HepG2 (cell line): ENCODE measurements around the gene DUSP5. TPM values are rescaled to one million over a fixed set of nuclear protein-coding genes. Genes with fewer than 3 reads are reported as not detected.

Source experiments
- ATAC-seq: fragments of 200-7000 bp; cut with Tn5 transposase; 3 replicates; pipeline ENCODE4 v1.9.1; 2020; ENCODE audit warnings: mild to moderate bottlenecking, moderate library complexity
- BruUV-seq: library from RNA; stranded (reverse); fragments of 400-500 nt; replicated peaks from 2 replicates; lab custom pipeline; 2021; lab: Mats Ljungman, UMichigan
- CTCF ChIA-PET: fragments of 300-600 bp; formaldehyde crosslinking; extraction: SDS; loops from one replicate; lab custom pipeline; 2021; ENCODE audit warnings: low total read pairs, inconsistent platforms, low intra/inter-chr PET ratio; lab: Yijun Ruan, JAX
- POLR2A ChIA-PET: fragments of 350-600 bp; sonication (Branson Sonifier 250); formaldehyde crosslinking; loops from one replicate; lab custom pipeline; 2020; ENCODE audit warnings: antibody characterized with exemption, inconsistent platforms; lab: Yijun Ruan, JAX
- DNase-seq: peaks from one replicate; pipeline ENCODE4 v3.0.0-alpha.2; 2015; ENCODE audit warnings: low spot score
- FAIRE-seq: peaks from 3 replicates; lab custom pipeline; 2011; peaks lifted over from hg19 to GRCh38; lab: Jason Lieb, UNC
- H2AFZ ChIP-seq: one replicate; pipeline ENCODE4 v1.6.1; 2011; ENCODE audit warnings: low read length, inconsistent platforms
- H3K27ac ChIP-seq: fragments of 300-600 bp; 3 replicates; pipeline ENCODE4 v1.8.0; 2011; ENCODE audit warnings: mixed run types, mild to moderate bottlenecking, mixed read lengths, low read length, inconsistent platforms; ENCODE audit not compliant: insufficient read depth; ENCODE audit errors: extremely low read length
- H3K27me3 ChIP-seq, 2 experiments: fragments of 200-600 bp in 1 of 2; 2 replicates in 1 of 2; 3 replicates in 1 of 2; pipeline versions ENCODE4 v1.6.0 to v1.8.0; 2011; ENCODE audit warnings: low read length in 2 of 2, mild to moderate bottlenecking in 2 of 2, moderate library complexity in 2 of 2, inconsistent platforms in 1 of 2; ENCODE audit not compliant: insufficient read depth in 2 of 2, control insufficient read depth in 1 of 2
- H3K36me3 ChIP-seq, 2 experiments: fragments of 200-600 bp in 1 of 2; replicated peaks in 1 of 2; 2 replicates in 1 of 2; 3 replicates in 1 of 2; pipeline versions ENCODE4 v1.5.1 to v1.8.0; 2011; ENCODE audit warnings: low read length in 2 of 2, inconsistent platforms in 1 of 2; ENCODE audit not compliant: insufficient read depth in 2 of 2, control insufficient read depth in 1 of 2
- H3K4me1 ChIP-seq: 2 replicates; pipeline ENCODE4 v1.5.1; 2012; ENCODE audit warnings: low read length, inconsistent platforms; ENCODE audit not compliant: insufficient read depth
- H3K4me2 ChIP-seq: 2 replicates; pipeline ENCODE4 v1.6.0; 2011; ENCODE audit warnings: low read depth, low read length, inconsistent platforms
- H3K4me3 ChIP-seq, 3 experiments: fragments of 200-600 bp in 1 of 3; sonication (generic), shearing (Covaris generic) in 1 of 3; replicated peaks in 1 of 3; 2 replicates each; pipeline ENCODE4 v1.5.1; 2011 to 2016; ENCODE audit warnings: low read length in 3 of 3, inconsistent platforms in 2 of 3, low read depth in 2 of 3, mild to moderate bottlenecking in 2 of 3, control low read depth in 1 of 3, mixed read lengths in 1 of 3; ENCODE audit not compliant: insufficient read depth in 1 of 3
- H3K79me2 ChIP-seq: one replicate; pipeline ENCODE4 v1.6.1; 2011; ENCODE audit warnings: low read length, inconsistent platforms; ENCODE audit not compliant: insufficient read depth
- H3K9ac ChIP-seq: 2 replicates; pipeline ENCODE4 v1.6.0; 2011; ENCODE audit warnings: mild to moderate bottlenecking, low read depth, low read length, inconsistent platforms; ENCODE audit not compliant: insufficient read depth
- H3K9me3 ChIP-seq: 2 replicates; pipeline ENCODE4 v1.5.1; 2012; ENCODE audit warnings: mild to moderate bottlenecking, low read length
- H4K20me1 ChIP-seq: 2 replicates; pipeline ENCODE4 v1.6.0; 2011; ENCODE audit warnings: inconsistent platforms, mild to moderate bottlenecking, low read length, moderate library complexity; ENCODE audit not compliant: insufficient read depth
- ELF3 ChIP-seq: IDR thresholded peaks from 2 replicates; pipeline ENCODE4 v1.6.1; 2016; ENCODE audit warnings: missing genetic modification reagents, missing compliant biosample characterization
- ETV5 ChIP-seq: IDR thresholded peaks from 2 replicates; pipeline ENCODE4 v1.6.1; 2018; ENCODE audit warnings: missing biosample characterization, missing genetic modification reagents, inconsistent platforms, borderline replicate concordance
- FOSL2 ChIP-seq: sonication (generic); formaldehyde crosslinking; IDR thresholded peaks from 2 replicates; pipeline ENCODE4 v1.4.0; 2020; ENCODE audit warnings: missing genetic modification reagents
- HNRNPH1 ChIP-seq: fragments of 200-400 bp; formaldehyde crosslinking; optimal IDR thresholded peaks from 2 replicates; pipeline ENCODE3; 2017; ENCODE audit warnings: mild to moderate bottlenecking, low read depth, low read length
- MIER3 ChIP-seq: IDR thresholded peaks from 2 replicates; pipeline ENCODE4 v1.6.1; 2016; ENCODE audit warnings: missing compliant biosample characterization, borderline replicate concordance
- RAD21 ChIP-seq: fragments of 450-650 bp; formaldehyde crosslinking; IDR thresholded peaks from 2 replicates; pipeline ENCODE4 v1.5.0; 2020; ENCODE audit warnings: mild to moderate bottlenecking
- RARA ChIP-seq: IDR thresholded peaks from 2 replicates; pipeline ENCODE4 v1.6.1; 2016; ENCODE audit warnings: missing genetic modification reagents, missing compliant biosample characterization
- SALL1 ChIP-seq: sonication (generic); formaldehyde crosslinking; IDR thresholded peaks from 2 replicates; pipeline ENCODE4 v1.8.0; 2022; ENCODE audit warnings: mild to moderate bottlenecking, missing genetic modification reagents
- ZMYM3 ChIP-seq: sonication (generic); formaldehyde crosslinking; IDR thresholded peaks from 2 replicates; pipeline ENCODE4 v1.5.1; 2020; ENCODE audit warnings: mild to moderate bottlenecking, missing genetic modification reagents
- ZNF605 ChIP-seq: sonication (generic); formaldehyde crosslinking; IDR thresholded peaks from 2 replicates; pipeline ENCODE4 v1.8.0; 2022; ENCODE audit warnings: mild to moderate bottlenecking, missing genetic modification reagents
- ZNF687 ChIP-seq: sonication (generic); formaldehyde crosslinking; IDR thresholded peaks from 2 replicates; pipeline ENCODE4 v1.5.1; 2020; ENCODE audit warnings: mild to moderate bottlenecking, missing genetic modification reagents, moderate library complexity
- WGBS: methylation state at CpG from one replicate; pipeline ENCODE4 v1.1.6; 2017; ENCODE audit warnings: low lambda C conversion rate; 5-methylcytosine and 5-hydroxymethylcytosine counted together
- in situ Hi-C: cut with HindIII; loops from 2 replicates; pipeline ENCODE4 v1.10.0; 2017; ENCODE audit warnings: low pct_unique_long_range_greater_than_20kb; ENCODE audit not compliant: extremely low pct_ligation_motif_present
- intact Hi-C: fragments of 100-400 bp; cut with micrococcal nuclease; formaldehyde crosslinking; loops from one replicate; pipeline ENCODE4 v1.10.0; 2022; ENCODE audit not compliant: unreplicated experiment
- polyA plus RNA-seq, 8 experiments: library from polyadenylated mRNA; depleted of rRNA in 3 of 8; stranded (reverse) in 7 of 8; unstranded in 1 of 8; fragments of >200 nt; fragmentation: Illumina TruSeq in 4 of 8; extraction: Trizol in 4 of 8; gene quantifications; 2 replicates each; pipeline versions ENCODE4 v1.2.1 to v1.2.3, GENCODE V29; 2011 to 2016; ENCODE audit warnings: low read depth in 4 of 8, missing spikeins in 1 of 8, mixed read lengths in 1 of 8; ENCODE audit not compliant: insufficient read depth in 1 of 8
- total RNA-seq, 5 experiments: library from RNA; depleted of rRNA; stranded (reverse); fragments of >200 nt; fragmentation: Illumina TruSeq; extraction: Trizol; gene quantifications; 2 replicates each; pipeline ENCODE4 v1.2.3, GENCODE V29; 2016; ENCODE audit warnings: low read depth in 1 of 5

Gene DUSP5
- total and polyA plus RNA-seq, 2 of the 13 experiments (the other 11 are each of a cell fraction or from before 2014, with no cell fraction given): 1.4 to 3.7 TPM

DNA sequence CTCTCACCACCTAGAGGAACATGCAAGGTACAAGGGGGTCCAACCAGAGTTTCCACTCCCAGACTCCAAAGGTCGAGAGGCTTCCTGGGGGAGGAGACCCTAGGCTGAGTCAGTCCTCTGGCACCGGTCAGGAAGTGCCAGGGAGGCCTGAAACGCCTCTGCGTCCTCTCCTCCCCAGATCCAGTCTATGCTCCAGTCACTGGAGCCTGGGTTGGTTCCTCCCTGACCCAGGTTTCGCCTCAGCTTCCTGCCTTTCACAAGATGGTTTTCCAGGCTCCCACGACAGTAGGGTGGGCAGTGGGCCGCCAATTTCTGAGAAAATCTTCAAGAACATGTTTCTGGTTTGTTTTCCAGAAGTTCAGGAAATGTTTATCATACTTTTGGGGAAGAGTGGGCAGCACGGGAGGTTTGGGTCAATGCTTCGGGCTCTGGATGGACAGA is 30.0 kb downstream of the DUSP5 start:
- in situ Hi-C loops: no loop called here
- WGBS: 27% methylated on average over 5 of the region's 9 CpGs
- DNase-seq: peak; percentile 60
- Histone ChIP-seq H3K4me2 (peak overlapping the region; percentile 13; the same call in 1 of the 2 replicates), H4K20me1 (no peaks in the 10 kb centered on the region), H3K79me2 (no peaks in the 10 kb centered on the region), H3K9ac (no peak overlapping the region)
- no TSS peak for BruUV-seq
- TF ChIP-seq ZNF605 (CRISPR knock-in tag) (0 out of 2 replicates have a peak, but pooled peaks have one; percentile 29), RAD21 (no peak), ELF3 (CRISPR knock-in tag) (0 out of 2 replicates have a peak, but pooled peaks have one; percentile 14), HNRNPH1 (no peak), RARA (peak; percentile 25; the same call in 1 of the 2 replicates), ZMYM3 (CRISPR knock-in tag) (peak; percentile 23; the same call in 1 of the 2 replicates), ZNF687 (CRISPR knock-in tag) (peak; percentile 20; the same call in 1 of the 2 replicates), MIER3 (CRISPR knock-in tag) (no peak), FOSL2 (CRISPR knock-in tag) (peak; percentile 69), ETV5 (peak; percentile 83; the same call in 1 of the 2 replicates), SALL1 (CRISPR knock-in tag) (peak; percentile 21; the same call in 1 of the 2 replicates)
- TF ChIP-seq, all 625 proteins: peak for 8
- no peaks in the 10 kb centered on the region for H3K36me3 ChIP-seq
- H2AFZ ChIP-seq: no peak overlapping the region
- ATAC-seq (peak; percentile 69), FAIRE-seq (no peak)
- ChIA-PET POLR2A (interaction anchor here (0.7 kb wide), 1 partner anchor 128 kb away, joined by 3 read pairs; no protein-coding TSS in a partner anchor), CTCF (no interaction called here)
- no peak overlapping the region for H3K27ac ChIP-seq
- intact Hi-C loops: no loop called here
- H3K9me3 ChIP-seq: no peaks in the 10 kb centered on the region
- H3K27me3 ChIP-seq: peaks cover 2 to 18% of the 10 kb centered on the region in 2 experiments; a peak in 3 of 5 replicates
- H3K4me1 ChIP-seq: peaks cover 48% of the 10 kb centered on the region
- H3K4me3 ChIP-seq: peak overlapping the region in 1 of 3 experiments; percentile 14; a peak in 1 of 6 replicates
